Measurements from ENCODE around the gene GPR65.
"Not testable (repeated sequence)": the region's sequence is repeated elsewhere in the genome, so short reads cannot be mapped to it uniquely, and the experiment has no call there.

Gene GPR65

DNA sequence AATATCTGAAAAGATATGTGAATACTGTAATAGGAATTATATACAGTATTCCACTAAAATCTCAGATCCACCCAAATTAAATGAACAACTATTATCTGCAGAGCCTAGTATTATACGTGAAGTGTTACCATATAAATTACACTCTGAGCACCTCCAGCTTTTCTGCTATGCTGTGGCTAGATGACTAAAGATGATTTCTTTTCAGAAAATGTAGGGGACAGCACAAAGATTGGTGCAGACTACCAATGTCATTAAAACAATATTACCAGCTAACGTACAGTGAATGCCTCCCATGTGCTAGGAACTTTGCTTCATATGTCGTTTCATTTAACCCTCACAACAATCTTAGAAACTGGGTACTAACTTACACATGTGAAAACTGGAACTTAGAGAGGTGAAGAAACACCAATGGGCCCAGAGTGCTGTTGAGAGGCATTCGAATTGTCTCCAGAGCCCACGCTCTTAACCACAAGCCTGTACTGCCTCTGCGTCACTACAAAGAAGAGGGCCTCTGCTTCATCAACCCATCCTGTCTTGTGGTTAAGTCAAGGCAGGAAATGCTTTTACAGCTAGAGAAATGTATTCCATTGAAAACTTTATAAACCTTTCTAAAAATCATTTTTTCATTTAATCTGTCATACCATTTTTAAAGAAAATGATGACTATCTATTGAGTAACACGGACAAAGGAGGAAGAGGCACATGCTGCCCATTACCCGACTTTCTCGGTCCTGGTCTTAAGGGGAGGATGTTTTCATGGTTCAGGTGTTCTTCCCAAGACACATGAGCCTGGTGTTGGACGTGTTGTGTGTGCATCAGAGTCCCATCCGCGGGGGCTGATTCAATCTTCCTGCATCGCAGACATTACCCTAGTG is 1.3 kb downstream of the GPR65 start:
- DNase-seq = no peak

DNA sequence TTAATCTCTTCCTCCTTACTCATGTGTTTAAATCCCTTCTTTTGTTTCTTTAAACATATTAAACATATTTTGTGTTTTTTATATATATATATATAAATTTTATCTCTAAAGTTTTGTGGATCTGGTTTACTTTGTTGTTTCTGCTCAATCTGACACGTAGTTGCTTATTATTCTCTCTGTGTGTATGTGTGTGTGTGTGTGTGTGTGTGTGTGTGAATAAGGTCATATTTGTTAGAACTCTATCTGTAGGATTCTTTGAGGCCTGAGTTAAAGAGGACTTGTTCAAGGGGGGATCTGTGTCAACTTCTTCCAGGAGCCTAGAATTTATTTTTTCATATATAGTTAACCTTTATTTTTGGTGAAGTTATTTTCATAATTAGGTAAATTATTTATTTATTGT is 2.7 kb downstream of the GPR65 start:
- DNase-seq = no peak

DNA sequence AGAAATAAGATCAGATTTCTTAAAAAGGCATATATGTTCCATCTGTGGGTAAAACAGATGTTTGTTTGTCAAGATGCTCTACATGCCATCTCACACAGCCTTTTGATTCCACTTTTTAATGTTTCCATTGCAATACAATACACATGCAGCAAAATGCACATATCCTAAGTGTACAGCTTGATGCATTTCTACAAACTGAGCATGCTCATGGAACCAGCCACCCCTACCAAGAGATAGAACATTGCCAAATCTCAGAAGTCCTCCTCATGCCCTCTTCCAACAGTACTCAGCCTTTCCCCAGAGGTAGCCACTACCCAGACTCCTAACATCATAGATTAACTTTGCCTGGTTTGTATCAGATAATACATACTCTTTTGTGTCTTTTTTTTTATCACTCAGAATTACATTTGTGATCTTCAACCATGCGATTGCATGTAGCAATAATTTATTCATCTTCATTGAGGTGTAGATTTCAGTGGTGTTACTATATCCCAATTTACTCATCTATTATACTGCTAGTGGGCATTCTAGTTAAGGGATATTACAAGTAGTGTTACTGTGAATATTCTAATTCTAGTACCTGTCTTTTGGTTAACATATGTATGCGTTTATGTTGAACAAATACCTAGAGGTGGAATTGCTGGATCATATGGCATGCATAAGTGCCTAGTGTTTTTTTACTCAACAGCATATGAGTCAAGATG is 3.3 kb downstream of the GPR65 start:
- DNase-seq = no peak

DNA sequence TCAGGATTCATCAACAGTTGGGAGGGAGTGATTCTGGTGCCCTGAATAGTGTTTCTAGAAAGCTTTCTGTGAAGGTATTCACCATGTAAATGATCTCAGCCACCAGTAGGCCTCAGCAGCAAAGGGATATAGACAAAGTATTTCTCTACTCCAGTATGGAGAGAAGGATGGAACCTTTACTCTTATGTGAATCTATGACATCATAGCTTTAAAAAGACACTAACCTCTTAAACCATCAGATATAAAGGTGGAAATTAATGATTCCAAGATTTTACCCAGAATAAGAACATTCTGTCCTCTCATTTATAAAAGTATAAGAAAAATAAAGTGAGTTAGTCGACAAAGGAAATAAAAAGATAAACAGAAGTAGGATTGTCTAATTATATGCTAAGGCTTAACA is 4.6 kb downstream of the GPR65 start:
- DNase-seq = no peak

DNA sequence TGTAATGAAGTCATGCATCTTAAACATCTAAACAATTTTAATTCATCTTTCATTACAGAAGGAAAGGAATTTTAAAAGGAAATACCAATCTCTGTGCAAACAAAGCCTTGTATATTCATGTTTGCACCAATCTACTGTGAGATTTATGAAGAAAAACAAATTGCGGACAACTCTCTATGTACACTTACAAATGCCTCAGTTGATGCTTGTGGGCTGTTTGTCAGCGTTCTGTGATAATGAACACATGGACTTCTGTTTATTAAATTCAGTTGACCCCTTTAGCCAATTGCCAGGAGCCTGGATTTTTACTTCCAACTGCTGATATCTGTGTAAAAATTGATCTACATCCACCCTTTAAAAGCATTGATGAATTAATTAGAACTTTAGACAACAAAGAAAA is 5.4 kb downstream of the GPR65 start:
- no peak for DNase-seq

DNA sequence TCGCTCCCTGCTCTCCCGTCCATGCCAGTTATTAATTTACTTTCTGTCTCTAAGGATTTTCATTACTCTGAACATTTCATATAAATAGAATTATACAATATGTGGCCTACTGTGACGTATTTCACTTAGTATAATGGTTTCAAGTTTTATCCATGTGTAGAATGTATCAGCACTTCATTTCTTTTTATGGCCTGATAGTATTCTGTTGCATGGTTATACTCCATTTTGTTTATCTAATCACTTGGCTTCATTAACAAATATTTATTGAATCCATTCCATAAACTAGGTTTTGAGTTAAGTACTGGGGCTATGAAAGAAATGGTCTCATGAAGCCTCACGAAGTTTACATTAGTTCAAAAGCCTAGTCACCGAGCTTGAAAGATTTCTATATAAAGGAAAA is 7.6 kb downstream of the GPR65 start:
- no peak for DNase-seq

DNA sequence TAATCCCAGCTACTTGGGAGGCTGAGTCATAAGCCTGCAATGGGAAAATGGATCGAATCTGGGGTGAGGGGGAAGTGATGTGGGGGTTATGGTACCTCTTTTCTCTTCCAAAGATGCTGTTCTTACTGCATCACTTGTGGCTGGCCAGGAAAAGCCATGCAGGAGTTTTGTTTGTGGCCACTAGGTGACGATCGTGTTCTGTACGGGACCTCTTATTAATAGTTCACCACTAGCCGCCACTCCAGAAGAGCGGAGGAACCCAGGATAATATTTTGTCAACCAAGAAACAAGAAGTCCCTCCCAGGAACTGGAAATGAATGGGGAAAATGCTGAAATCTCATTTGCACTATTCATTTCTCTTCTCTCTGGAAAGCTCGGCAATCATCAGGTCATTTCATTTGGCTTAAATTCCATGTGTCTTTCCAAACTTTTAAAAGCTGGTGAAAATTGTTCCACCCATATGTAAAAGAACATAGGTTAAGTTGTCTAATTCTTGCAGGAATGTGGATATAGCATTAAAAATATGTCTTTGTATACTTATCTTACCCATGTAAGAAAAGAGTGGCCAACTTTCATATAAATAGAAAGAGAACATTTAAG is 8.9 kb downstream of the GPR65 start:
- peak; percentile 33 for DNase-seq

DNA sequence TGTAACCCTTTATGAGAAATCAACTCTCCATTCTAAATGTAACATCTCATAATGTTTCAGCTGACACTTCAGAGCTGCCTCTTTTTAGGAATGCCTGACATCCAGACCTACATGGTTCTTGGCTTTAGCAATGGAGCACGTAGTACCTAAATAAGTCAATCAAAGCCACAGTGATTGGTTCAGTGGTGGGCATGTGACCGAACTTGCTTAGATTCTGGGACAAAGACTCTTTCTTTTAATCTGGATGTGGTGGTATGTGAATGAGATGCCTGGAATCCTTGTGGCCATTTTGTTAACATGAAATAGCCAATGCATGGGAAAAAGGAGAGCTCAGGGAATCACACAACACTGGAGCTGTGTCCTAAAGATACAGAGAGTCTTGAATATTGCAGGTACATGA is 11.8 kb downstream of the GPR65 start:
- no peak for DNase-seq

DNA sequence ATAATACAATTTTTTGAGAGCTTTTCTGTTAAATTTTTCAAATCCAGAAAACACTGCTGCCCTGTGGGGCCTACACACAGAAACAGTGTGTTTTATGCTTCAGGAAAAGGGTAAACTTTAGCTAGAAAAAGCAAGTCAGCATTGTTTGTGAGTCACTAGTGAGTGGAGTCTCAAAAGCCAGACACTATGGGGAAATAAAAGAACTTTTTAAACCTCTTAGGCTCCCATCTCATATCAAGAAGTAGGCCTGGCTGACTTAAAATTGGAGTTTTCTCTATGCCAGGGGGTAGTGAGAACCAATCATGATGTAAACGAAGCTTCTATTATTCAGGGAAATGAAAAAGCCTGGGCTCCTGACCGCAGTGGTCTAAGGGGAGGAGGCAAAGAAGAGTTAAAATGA is 12.6 kb downstream of the GPR65 start:
- DNase-seq = no peak

DNA sequence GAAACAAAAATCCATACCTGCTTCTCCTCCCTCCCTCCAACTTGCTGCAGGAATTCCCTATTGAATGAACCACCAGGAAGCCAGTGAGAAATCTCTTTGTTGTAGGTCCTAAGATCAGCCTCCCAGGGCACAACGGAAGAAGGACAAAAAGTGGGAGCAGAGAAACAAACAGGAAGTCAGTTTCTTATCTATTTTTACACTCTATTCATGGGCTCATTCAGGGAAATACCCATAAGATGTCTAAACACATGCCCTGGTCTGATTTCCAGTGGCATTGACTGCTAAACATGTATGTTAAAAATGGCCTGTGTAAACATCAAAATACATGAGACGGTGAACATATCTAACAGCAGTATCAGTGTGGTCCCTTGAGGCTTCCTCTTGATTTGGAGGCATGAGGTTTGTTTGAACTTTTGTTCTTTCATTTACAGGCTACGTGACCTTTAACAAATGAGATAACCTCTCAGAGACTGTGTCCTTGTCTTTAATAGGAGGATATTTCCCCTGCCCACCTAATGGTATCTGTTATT is 18.8 kb downstream of the GPR65 start:
- DNase-seq = no peak

DNA sequence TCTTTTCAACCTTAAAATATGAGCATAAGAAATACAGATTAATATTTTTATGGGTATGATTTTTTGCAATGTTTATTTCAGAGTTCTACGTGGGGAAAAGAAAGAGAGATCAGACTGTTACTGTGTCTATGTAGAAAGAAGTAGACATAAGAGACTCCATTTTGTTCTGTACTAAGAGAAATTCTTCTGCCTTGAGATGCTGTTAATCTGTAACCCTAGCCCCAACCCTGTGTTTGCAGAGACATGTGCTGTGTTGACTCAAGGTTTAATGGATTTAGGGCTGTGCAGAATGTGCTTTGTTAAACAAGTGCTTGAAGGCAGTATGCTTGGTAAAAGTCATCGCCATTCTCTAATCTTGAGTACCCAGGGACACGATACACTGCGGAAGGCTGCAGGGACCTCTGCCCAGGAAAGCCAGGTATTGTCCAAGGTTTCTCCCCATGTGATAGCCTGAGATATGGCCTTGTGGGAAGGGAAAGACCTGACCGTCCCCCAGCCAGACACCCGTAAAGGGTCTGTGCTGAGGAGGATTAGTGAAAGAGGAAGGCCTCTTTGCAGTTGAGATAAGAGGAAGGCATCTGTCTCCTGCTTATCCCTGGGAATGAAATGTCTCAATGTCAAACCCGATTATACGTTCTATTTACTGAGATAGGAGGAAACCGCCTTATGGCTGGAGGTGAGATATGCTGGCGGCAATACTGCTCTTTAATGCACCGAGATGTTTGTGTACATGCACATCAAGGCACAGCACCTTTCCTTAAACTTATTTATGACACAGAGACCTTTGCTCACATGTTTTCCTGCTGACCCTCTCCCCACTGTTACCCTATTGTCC is 19.5 kb downstream of the GPR65 start:
- DNase-seq = not testable (repeated sequence)

DNA sequence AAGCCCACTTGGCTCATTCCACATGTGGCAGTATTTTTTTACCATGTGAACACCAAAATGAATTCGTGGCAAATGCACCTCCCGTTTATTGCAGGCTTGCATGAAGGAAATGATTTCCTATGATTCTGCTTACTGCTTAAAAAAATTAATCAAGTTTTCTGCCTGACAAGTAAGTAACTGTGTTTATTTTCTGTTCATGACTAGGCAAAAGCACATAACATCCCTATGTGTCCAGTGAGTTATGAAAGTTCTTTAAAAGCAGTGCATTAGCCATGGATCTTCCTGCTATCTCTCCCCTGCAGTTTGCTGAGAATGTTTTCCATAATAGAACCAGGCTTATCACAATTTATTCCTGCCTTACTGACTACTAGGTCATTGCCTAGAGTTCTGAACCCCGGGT is 20.4 kb downstream of the GPR65 start:
- DNase-seq = no peak

DNA sequence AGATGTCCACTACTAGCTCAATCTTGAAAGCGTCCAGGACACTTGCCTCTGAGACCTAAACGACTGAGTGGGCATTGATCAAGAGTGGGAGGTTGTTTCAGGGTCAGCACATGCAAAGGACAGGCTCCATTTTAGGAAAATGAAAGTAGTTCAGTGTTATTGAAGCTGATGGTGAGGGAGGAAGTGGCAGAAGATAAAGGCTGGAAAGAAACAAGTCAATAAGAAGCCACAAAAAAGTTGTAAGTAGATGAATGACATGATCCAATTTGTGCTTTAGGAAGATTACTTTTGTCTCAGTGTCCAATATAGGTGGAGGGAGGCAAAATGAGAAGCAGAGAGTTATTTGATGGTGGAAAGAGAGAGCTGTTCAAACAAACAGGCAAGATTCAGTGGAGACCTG is 22.0 kb downstream of the GPR65 start:
- no peak for DNase-seq

DNA sequence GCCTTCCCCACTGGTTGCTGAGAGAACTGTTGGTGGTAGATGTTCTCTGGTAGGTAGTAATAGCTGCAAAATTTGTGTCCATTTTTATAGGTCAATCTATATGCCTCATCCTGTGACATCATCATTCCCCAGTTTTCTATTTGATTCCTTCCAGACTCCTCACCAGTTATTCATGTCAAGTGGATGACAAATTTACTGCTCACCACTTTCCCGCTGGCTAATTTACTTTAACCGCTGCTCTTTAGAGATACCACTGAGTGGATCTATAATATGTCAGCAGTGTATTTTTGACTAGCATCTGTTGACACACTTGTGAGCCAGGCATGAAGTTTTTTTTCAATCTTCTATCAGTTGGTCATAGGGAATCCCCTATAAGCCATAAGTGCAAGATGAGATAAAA is 24.6 kb downstream of the GPR65 start:
- no peak for DNase-seq

DNA sequence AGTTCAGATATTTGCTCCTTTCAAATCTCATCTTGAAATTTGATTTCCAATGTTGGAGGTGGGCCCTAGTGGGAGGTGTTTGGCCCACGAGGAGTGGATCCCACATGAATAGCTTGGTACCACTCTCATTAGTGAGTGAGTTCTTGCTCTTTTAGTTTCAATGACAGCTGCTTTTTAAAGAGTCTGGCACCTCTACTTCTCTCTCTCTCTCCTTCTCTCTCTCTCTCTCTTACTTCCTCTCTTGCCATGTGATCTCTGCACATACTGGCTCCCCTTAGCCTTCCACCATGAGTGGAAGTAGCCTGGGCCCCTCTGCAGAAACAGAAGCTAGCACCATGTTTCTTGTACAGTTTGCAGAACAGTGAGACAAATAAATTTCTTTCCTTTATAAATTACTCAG is 25.1 kb downstream of the GPR65 start:
- DNase-seq = no peak

DNA sequence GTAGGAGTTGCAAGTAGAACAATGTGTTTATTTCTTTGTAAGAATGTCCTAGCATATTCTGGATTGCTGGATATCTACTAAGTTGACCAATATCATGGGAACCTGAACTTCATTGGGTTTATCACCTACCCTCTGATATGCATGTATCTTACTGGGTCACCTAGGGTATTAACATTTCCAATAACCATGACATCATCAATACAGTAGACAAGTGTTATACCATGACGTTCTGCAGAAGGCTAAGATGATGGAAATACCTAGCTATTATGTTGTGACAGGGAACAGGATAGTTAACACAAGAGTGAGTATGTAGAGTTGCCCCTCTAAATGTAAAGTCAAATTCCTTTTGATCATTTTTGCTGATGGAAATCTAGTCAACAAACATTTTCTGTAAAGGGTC is 26.0 kb downstream of the GPR65 start:
- no peak for DNase-seq

DNA sequence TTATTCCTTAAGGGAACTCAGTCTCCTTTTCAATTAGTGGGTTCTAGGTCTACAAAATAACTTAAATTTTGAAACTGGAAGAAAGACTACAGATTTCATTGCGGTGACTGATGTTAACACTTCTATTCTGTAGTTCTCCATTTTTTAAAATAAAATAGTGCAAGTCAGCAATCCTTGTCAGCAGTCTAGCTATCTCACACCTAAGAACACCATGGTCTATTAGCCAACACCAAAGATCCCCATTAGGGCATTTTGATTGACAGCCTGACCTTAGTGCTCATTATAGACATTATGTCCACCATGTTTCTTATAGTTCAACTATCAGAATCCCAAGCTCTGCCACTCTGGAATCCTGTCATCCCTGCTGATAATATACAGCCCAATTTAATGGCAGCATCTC is 27.4 kb downstream of the GPR65 start:
- no peak for DNase-seq

DNA sequence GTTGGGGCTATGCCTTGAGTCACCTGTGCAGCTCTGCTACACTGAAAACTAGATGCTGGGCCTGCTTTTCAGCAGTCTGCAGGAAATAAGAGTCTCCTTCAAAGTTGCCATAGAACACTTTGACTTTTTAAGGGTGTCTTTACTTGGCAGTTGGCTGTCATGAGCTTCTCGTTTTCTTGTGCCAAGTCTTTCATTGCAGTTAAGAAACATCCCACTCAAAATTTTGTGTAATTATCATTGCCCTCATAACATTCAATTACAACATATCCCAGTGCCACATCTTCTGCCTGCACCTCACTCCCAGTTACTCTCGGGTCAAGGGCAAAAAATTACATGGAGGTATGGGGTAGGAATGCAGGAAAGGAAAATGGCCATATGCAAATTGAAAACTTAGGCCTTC is 29.1 kb downstream of the GPR65 start:
- no peak for DNase-seq

DNA sequence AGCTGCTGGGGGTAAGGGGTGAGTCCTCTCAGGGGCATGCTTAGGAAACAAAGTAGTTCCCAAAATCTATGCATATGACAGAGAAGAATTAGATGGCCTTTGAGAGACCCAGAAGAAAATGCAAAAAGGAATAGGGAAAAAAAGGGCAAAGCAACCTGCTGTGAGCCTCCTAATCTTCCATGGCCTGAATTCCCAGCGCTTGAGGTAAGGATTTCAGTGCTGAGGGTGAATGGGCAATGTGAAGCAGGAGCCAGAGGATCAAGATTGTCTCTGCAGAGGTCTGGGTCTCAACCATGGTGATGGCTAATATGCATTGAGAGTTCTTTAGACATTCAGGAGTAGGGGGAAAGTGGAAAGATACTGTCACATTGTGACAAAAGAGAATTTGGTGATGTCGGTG is 31.5 kb downstream of the GPR65 start:
- no peak for DNase-seq

DNA sequence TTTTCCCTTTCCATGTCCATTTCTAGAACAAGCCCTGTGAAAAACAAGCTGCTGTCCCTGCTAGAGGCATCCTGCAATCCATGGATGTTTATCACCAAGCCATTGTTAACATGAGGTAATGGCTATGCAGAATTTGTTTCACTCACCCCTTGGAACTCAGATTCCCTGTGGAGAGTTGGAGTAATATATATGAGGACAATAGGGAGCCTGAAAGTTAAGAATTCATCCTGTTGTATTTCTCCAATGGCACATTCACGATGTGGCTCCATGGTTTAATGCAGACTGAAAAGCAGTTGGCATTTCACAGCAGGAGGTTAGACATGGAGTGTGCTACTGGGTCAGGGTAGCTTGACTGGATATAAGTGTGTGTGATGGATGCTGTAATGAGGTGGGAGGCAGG is 32.4 kb downstream of the GPR65 start:
- no peak for DNase-seq

DNA sequence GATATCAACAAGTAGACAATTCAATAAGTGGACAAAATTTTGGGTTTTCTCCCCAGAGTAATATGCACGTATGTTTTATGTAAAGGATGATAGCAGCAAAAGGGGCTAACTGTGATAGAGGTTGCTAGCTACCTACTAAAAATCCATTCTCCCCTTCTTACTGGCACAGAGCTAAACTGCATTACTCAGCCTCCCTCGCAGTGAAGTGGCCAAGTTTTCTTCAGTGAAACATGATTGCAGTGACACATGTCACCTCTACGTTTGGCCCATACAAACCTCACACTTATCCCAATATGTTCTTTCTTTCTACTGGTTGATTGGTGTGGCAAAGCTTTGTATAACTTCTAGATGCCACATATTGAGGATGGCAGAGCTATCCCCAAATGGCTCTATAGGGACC is 34.3 kb downstream of the GPR65 start:
- DNase-seq = no peak

DNA sequence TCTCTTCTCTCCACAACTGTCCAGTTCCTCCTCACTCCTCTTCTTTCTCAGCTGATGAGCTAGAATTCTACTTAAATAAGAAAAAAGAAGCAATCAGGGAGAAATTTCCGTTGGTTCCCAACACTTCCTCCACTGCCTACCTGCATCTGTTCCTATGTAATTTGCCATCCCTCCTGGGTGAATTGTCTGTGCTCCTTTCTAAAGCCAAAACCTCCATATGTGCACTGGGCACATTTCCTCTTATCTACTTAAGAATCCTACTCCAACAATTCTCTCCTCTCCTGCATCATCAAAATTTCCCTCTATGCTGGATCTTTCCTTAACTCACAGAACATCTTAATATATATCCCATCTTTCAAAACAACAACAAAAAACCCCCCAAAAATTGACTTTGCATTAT is 35.2 kb downstream of the GPR65 start:
- DNase-seq = no peak
